Vagina (tissue), 2 donors: ENCODE data around the gene MXD3. TPM values are rescaled to one million over a fixed set of nuclear protein-coding genes. Genes with fewer than 3 reads are reported as not detected.
A peak's percentile ranks its signal among the peaks of the same experiment; 100 is the strongest.

Experiments
- DNase-seq, 2 donors: peaks; one replicate each; pipeline ENCODE4 v3.0.0-alpha.2; 2017; ENCODE audit errors: extremely low spot score in 2 of 2
- H3K27ac ChIP-seq: fragments of 200-600 bp; sonication (generic); one replicate; pipeline ENCODE4 v1.5.1; 2019
- H3K27me3 ChIP-seq: fragments of 200-600 bp; sonication (generic); one replicate; pipeline ENCODE4 v1.5.1; 2019
- H3K36me3 ChIP-seq, 2 donors: fragments of 200-600 bp; sonication (generic); one replicate each; pipeline ENCODE4 v1.5.1; 2017 to 2019
- H3K4me1 ChIP-seq: fragments of 200-600 bp; sonication (generic); one replicate; pipeline ENCODE4 v1.5.1; 2019
- H3K4me3 ChIP-seq, 2 donors: fragments of 200-600 bp; sonication (generic); 1 replicate in 1 of 2; 2 replicates in 1 of 2; pipeline ENCODE4 v1.5.1; 2016 to 2019
- H3K9me3 ChIP-seq: fragments of 200-600 bp; sonication (generic); one replicate; pipeline ENCODE4 v1.5.1; 2019
- POLR2A ChIP-seq, 2 donors: fragments of 450-650 bp; IDR thresholded peaks; one replicate each; pipeline ENCODE4 v1.6.1; 2017; ENCODE audit warnings: antibody characterized with exemption in 2 of 2, mild to moderate bottlenecking in 2 of 2, moderate library complexity in 2 of 2
- POLR2AphosphoS5 ChIP-seq, 2 donors: sonication (generic); formaldehyde crosslinking; IDR thresholded peaks; one replicate each; pipeline ENCODE4 v1.9.0; 2017; ENCODE audit warnings: antibody characterized with exemption in 2 of 2, mild to moderate bottlenecking in 2 of 2, low read depth in 1 of 2; ENCODE audit not compliant: insufficient read depth in 1 of 2
- intact Hi-C: fragments of 100-400 bp; cut with DNase I; formaldehyde crosslinking; loops from one replicate; pipeline ENCODE4 v1.15.1; 2023
- total RNA-seq: library from RNA; depleted of rRNA; stranded (reverse); fragments of >200 nt; gene quantifications from one replicate; pipeline ENCODE4 v1.2.3, GENCODE V29; 2016
- TF ChIP-seq, protein P1 (sequence below), 3 experiments: fragments of 450-650 bp in 2 of 3; fragments of 200-600 bp in 1 of 3; sonication (generic) in 1 of 3; IDR thresholded peaks; one replicate each; pipeline ENCODE4 v1.5.1; 2017 to 2019; ENCODE audit warnings: antibody characterized with exemption in 3 of 3, mild to moderate bottlenecking in 2 of 3, moderate library complexity in 2 of 3

The MXD3 gene
- total RNA-seq, 1 donor from 2014 or later: 5.4 TPM

DNA sequence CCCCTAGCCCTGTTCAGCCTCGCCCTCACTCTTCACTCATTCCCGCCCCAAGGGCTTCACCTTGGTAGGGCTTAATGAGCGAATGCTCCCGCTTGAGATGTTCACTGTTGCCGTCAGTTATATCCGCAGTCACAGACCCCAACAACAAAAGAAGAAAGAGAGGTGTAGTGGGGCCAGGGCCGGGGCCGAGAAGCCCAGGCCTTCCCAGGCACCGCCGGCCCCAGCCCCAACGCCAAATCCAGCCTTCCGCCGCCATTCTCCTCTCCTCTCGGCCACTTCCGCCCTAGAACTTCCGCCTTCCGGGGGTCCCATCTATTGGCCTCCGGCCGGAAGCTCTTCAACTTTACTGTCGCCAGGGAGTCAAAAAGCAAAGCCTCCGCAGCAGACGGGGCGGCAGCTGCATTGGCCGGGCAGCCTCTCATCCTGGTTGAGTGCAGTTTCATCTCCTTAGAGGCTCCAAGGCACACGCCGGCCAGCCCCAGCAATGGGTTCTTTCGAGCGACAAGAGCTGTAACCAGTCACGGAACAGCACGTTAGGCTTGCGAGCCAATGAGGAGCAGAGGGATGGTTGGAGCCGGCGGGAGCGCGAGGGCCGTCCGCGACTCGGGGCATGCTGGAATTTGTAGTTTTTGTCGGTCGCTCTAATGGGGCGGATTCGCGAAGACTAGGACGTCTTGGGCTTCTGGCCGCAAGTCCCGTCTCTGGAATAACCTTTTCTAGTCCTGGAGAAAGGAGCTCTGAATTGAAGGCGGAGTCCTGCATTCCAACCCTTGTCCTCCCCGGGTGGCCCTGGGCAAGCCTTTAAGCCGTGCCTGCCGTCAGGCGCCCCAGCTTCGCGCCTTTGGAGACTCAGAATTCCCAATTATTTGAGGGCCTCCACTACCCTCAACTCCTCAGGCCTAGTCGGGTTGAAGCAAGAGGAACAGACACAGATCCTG lies 40.0 kb upstream of the MXD3 start, which contains the start of gene LMAN2:
Gene LMAN2 (minus strand): TSS at position 277 of the 938 bp plus-strand sequence. CDS start 21 bp downstream, at position 256.
- Histone ChIP-seq H3K4me1 (peaks cover 45% of the 10 kb centered on the region), H3K9me3 (no peaks in the 10 kb centered on the region), H3K36me3 (no peaks in the 10 kb centered on the region), H3K4me3 (peak within 1 kb of the TSS; percentile 68 to 99), H3K27ac (peak within 1 kb of the TSS; percentile 91), H3K27me3 (no peaks in the 10 kb centered on the region)
- TF ChIP-seq, protein P1, sequence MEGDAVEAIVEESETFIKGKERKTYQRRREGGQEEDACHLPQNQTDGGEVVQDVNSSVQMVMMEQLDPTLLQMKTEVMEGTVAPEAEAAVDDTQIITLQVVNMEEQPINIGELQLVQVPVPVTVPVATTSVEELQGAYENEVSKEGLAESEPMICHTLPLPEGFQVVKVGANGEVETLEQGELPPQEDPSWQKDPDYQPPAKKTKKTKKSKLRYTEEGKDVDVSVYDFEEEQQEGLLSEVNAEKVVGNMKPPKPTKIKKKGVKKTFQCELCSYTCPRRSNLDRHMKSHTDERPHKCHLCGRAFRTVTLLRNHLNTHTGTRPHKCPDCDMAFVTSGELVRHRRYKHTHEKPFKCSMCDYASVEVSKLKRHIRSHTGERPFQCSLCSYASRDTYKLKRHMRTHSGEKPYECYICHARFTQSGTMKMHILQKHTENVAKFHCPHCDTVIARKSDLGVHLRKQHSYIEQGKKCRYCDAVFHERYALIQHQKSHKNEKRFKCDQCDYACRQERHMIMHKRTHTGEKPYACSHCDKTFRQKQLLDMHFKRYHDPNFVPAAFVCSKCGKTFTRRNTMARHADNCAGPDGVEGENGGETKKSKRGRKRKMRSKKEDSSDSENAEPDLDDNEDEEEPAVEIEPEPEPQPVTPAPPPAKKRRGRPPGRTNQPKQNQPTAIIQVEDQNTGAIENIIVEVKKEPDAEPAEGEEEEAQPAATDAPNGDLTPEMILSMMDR (IDR thresholded peaks at IDR 0.05): peak in 1 of 3 experiments; percentile 26
- TF ChIP-seq POLR2AphosphoS5 (IDR thresholded peaks at IDR 0.05; ENCODE audit: insufficient read depth in 1 of 2, low read depth in 1 of 2): peak; percentile 91 to 93
- TF ChIP-seq POLR2A (IDR thresholded peaks at IDR 0.05): peak in 1 of 2 donors; percentile 29
- peak in 1 of 2 donors; percentile 94 for DNase-seq
- intact Hi-C loops: no loop called here

DNA sequence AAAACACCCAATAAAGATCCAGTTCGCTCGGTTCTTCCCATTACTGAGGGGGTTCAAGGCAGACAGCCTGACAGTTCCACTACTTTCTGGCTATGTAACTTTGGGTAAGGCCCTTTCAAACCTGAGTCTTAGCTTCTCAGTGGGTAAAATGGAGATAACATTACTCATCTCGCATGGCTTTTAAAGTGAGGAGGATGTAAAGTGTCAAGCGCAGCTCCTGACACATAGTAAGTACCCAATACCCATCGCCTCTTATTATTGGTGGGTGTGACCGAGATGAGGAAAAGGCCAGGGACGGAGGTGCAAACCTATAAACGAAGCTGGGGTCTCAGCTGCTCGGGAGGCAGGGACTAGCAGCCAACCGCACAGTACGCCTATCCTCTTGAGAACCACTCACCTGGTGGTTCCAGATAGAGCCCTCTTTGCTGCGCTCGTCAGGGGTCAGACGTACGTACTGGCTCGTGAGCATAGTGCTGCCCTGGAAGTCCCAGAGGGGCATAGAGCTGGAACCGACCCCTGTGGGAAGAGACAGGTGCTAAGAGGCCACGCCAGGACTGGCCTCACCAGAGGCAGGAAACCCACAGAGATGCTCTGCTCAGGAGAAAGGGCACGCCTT lies 39.2 kb upstream of the MXD3 start:
- intact Hi-C loops: no loop called here
- Histone ChIP-seq H3K27me3 (no peaks in the 10 kb centered on the region), H3K4me3 (peak overlapping the region; percentile 68 to 99), H3K27ac (peak overlapping the region; percentile 91), H3K36me3 (no peaks in the 10 kb centered on the region), H3K4me1 (peaks cover 48% of the 10 kb centered on the region), H3K9me3 (no peaks in the 10 kb centered on the region)
- TF ChIP-seq POLR2AphosphoS5 (IDR thresholded peaks at IDR 0.05; ENCODE audit: insufficient read depth in 1 of 2, low read depth in 1 of 2) (no peak), POLR2A (IDR thresholded peaks at IDR 0.05) (no peak)
- TF ChIP-seq, protein P1 (IDR thresholded peaks at IDR 0.05): no peak
- no peak for DNase-seq

DNA sequence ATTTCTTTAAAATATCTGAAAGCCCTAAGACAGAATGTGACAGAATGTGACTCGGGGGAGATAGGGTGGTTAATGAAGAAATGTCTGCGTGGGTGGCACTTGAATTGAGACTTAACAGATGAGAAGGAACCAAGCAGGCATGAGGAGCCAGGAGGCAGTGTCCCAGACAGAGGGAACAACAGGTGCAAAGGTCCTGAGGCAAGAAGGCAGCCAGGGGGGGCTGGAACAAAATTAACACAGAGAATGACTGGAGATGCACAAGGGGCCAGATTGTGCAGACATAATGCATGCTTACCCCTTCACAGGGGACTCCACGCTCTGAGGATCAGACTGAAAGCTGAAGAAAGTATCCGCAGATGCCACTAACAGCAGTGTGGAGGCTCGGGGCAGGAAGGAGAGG lies 38.1 kb upstream of the MXD3 start:
- peaks cover 0 to under 1% of the 10 kb centered on the region in 2 donors for H3K36me3 ChIP-seq
- no peak for DNase-seq
- H3K27ac ChIP-seq: no peak overlapping the region
- no peaks in the 10 kb centered on the region for H3K27me3 ChIP-seq
- no peaks in the 10 kb centered on the region for H3K9me3 ChIP-seq
- H3K4me1 ChIP-seq: peaks cover 53% of the 10 kb centered on the region
- intact Hi-C loops: loop anchor here (10.0 kb wide), 1 partner anchor 1095 kb away; no protein-coding TSS in a partner anchor
- peak overlapping the region; percentile 68 to 99 for H3K4me3 ChIP-seq
- no peak for TF ChIP-seq POLR2AphosphoS5 (IDR thresholded peaks at IDR 0.05; ENCODE audit: insufficient read depth in 1 of 2, low read depth in 1 of 2)
- TF ChIP-seq POLR2A (IDR thresholded peaks at IDR 0.05): no peak
- TF ChIP-seq, protein P1 (IDR thresholded peaks at IDR 0.05): no peak

DNA sequence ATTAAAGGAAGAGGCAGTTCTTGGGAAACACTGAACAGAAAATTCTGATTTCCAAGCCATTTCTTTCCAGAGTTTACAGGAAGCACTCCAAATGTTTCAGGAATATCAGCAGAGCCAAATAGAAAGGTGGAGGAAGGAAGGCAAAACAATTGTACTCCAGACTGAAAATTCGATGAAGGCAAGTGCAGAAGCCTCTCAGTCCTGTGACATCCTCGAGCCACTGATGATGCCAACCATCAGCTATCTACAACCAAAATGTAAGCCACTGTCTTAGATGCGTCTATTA lies 37.6 kb upstream of the MXD3 start:
- Histone ChIP-seq H3K36me3 (peaks cover 0 to 5% of the 10 kb centered on the region in 2 donors), H3K4me3 (no peak overlapping the region), H3K27ac (no peak overlapping the region), H3K27me3 (no peaks in the 10 kb centered on the region), H3K9me3 (no peaks in the 10 kb centered on the region), H3K4me1 (peaks cover 53% of the 10 kb centered on the region)
- DNase-seq: no peak
- intact Hi-C loops: loop anchor here (10.0 kb wide), 1 partner anchor 1095 kb away; no protein-coding TSS in a partner anchor
- TF ChIP-seq POLR2A (IDR thresholded peaks at IDR 0.05): no peak
- TF ChIP-seq, protein P1 (IDR thresholded peaks at IDR 0.05): no peak
- no peak for TF ChIP-seq POLR2AphosphoS5 (IDR thresholded peaks at IDR 0.05; ENCODE audit: insufficient read depth in 1 of 2, low read depth in 1 of 2)
